Mucosa of descending colon (tissue), 3 donors: ENCODE data around the gene LCN15. TPM values are rescaled to one million over a fixed set of nuclear protein-coding genes. Genes with fewer than 3 reads are reported as not detected.
"Not testable (repeated sequence)": the region's sequence is repeated elsewhere in the genome, so short reads cannot be mapped to it uniquely, and the experiment has no call there.

Experiments
- ATAC-seq: fragments of 200-7000 bp; cut with Tn5 transposase; one replicate; pipeline ENCODE4 v1.9.1; 2020; ENCODE audit warnings: mild to moderate bottlenecking, moderate library complexity
- DNase-seq, 3 donors: peaks; one replicate each; pipeline ENCODE4 v3.0.0-alpha.2; 2020
- H3K36me3 ChIP-seq: fragments of 200-600 bp; one replicate; pipeline ENCODE4 v1.8.0; 2021; ENCODE audit warnings: low read depth, mild to moderate bottlenecking
- H3K4me1 ChIP-seq: fragments of 200-600 bp; one replicate; pipeline ENCODE4 v1.8.0; 2021; ENCODE audit warnings: low read depth, mild to moderate bottlenecking
- H3K4me3 ChIP-seq: fragments of 200-600 bp; one replicate; pipeline ENCODE4 v1.8.0; 2021; ENCODE audit warnings: mild to moderate bottlenecking
- H3K9me3 ChIP-seq: fragments of 200-600 bp; one replicate; pipeline ENCODE4 v1.8.0; 2021; ENCODE audit warnings: mild to moderate bottlenecking
- CTCF ChIP-seq: fragments of 200-600 bp; IDR thresholded peaks from one replicate; pipeline ENCODE4 v1.8.0; 2022; ENCODE audit warnings: antibody characterized with exemption, mild to moderate bottlenecking
- intact Hi-C, 2 donors: fragments of 100-400 bp; cut with DNase I in 1 of 2; cut with micrococcal nuclease in 1 of 2; formaldehyde crosslinking; loops; one replicate each; pipeline versions ENCODE4 v1.11.0 to v1.11.1; 2022; cut with DNase I, micrococcal nuclease
- total RNA-seq, 3 donors: library from RNA; stranded (reverse); fragmentation: NEBNext Ultra II Directional in 2 of 3; extraction: Animal tissue kit (Norgen Biotek cat#: 25700) in 2 of 3; gene quantifications; one replicate each; pipeline versions ENCODE4 v1.2.1 to v1.2.4, GENCODE V29; 2021 to 2023
- donor health status: DM: no; HTN: no; CAD: no; lungs with moderate emphysema.
- donor health status: DM: no; HTN: no; CAD: no.
- donor health status: DM: no; HTN: yes; CAD: no.

Gene LCN15
- total RNA-seq, 3 donors from 2014 or later = 1.6 to 17.2 (median 3.7) TPM

GRCh38 chr9:136802321-136802720 is 38.0 kb upstream of the LCN15 start:
- Histone ChIP-seq H3K36me3 (no peaks in the 10 kb centered on the region), H3K4me1 (peaks cover 43% of the 10 kb centered on the region), H3K4me3 (no peak overlapping the region), H3K9me3 (no peaks in the 10 kb centered on the region)
- intact Hi-C loops = no loop called here
- DNase-seq = no peak
- TF ChIP-seq CTCF = no peak
- no peak for ATAC-seq

DNA sequence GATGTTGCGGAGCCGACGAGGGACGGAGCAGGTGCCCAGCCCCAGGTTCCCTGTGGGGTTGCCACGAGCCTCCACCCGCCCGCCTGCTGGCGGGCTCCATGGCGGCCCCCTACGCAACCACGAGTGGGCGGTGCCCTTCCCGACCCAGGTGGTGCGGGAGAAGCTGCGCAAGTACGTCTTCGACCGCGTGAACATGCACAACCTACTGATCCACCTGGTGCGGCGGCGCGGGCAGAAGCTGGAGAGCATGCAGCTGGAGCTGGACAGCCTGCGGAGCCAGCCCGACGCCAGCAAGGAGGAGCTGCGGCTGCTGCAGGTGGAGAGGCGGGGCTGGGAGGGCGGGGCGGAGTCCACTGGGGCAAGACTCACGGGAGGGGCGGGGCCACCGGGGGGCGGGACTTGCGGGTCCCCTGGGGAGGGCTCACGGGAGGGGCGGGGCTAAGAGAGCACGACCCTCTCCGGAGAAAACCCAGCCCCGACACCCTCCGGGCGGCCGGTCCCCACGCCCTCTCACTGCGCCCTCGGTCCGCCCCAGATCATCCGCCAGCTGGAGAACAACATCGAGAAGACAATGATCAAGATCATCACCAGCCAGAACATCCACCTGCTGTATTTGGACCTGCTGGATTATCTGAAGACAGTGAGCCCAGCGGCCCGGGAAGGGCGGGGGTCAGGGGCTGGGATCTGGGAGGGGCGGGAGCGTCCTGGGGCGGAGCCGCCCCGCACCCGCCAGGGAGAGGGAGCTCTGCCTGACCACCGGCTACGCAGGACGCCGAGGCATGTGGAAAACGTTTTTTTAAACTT is 35.7 kb upstream of the LCN15 start:
- DNase-seq = peak; percentile 95 to 98 (median 96)
- peak; percentile 81 for ATAC-seq
- H3K4me1 ChIP-seq = peaks cover 35% of the 10 kb centered on the region
- no peaks in the 10 kb centered on the region for H3K9me3 ChIP-seq
- no peaks in the 10 kb centered on the region for H3K36me3 ChIP-seq
- no peak for TF ChIP-seq CTCF
- intact Hi-C loops = no loop called here
- H3K4me3 ChIP-seq = peak overlapping the region; percentile 14

GRCh38 chr9:136799079-136799853 is 34.9 kb upstream of the LCN15 start:
- peak; percentile 87 to 88 (median 88) for DNase-seq

GRCh38 chr9:136798708-136799078 is 34.4 kb upstream of the LCN15 start:
- DNase-seq = no peak
- Histone ChIP-seq H3K36me3 (no peaks in the 10 kb centered on the region), H3K4me1 (peaks cover 43% of the 10 kb centered on the region), H3K4me3 (no peak overlapping the region), H3K9me3 (no peaks in the 10 kb centered on the region)
- TF ChIP-seq CTCF = no peak
- intact Hi-C loops = no loop called here
- no peak for ATAC-seq

More at GRCh38 chr9:136799079-136799853, 34.9 kb upstream of the LCN15 start:
- TF ChIP-seq CTCF = no peak
- H3K4me3 ChIP-seq = peak overlapping the region; percentile 14
- intact Hi-C loops = no loop called here
- H3K9me3 ChIP-seq = no peaks in the 10 kb centered on the region
- ATAC-seq = peak; percentile 56
- peaks cover 42% of the 10 kb centered on the region for H3K4me1 ChIP-seq
- H3K36me3 ChIP-seq = no peaks in the 10 kb centered on the region

GRCh38 chr9:136796775-136797347 is 32.5 kb upstream of the LCN15 start:
- intact Hi-C loops, H3K9me3 ChIP-seq: not testable (repeated sequence)

More at GRCh38 chr9:136796775-136797347, 32.5 kb upstream of the LCN15 start:
- DNase-seq, H3K36me3 ChIP-seq, H3K4me3 ChIP-seq, ATAC-seq: not testable (repeated sequence)
- peaks cover 59% of the 10 kb centered on the region for H3K4me1 ChIP-seq
